PC-3 (cell line): ENCODE results near the gene FBXL12. TPM values are rescaled to one million over a fixed set of nuclear protein-coding genes. Genes with fewer than 3 reads are reported as not detected.

ENCODE experiments used
- ATAC-seq: fragments of 200-7000 bp; cut with Tn5 transposase; 2 replicates; pipeline ENCODE4 v1.9.1; 2020; ENCODE audit warnings: mild to moderate bottlenecking, moderate library complexity
- BruUV-seq: library from RNA; stranded (reverse); fragments of 400-500 nt; replicated peaks from 2 replicates; lab custom pipeline; 2021; lab: Mats Ljungman, UMichigan
- CTCF ChIA-PET: fragments of 300-600 bp; sonication (Branson Sonifier 250); formaldehyde crosslinking; loops from one replicate; lab custom pipeline; 2022; ENCODE audit warnings: antibody characterized with exemption; lab: Charles Lee
- POLR2A ChIA-PET: fragments of 300-600 bp; sonication (Branson Sonifier 250); formaldehyde crosslinking; loops from one replicate; lab custom pipeline; 2022; ENCODE audit warnings: antibody characterized with exemption; ENCODE audit not compliant: unreplicated experiment; lab: Charles Lee
- DNase-seq: peaks from one replicate; pipeline ENCODE4 v3.0.0-alpha.2; 2015
- H2AFZ ChIP-seq: fragments of 300-600 bp; sonication (generic); 2 replicates; pipeline ENCODE4 v1.6.0; 2016; ENCODE audit warnings: antibody characterized with exemption, low read length
- H3F3A ChIP-seq: fragments of 300-600 bp; sonication (generic); one replicate; pipeline ENCODE4 v1.6.0; 2017; ENCODE audit warnings: antibody characterized with exemption, low read length, control low read depth, mild to moderate bottlenecking; ENCODE audit not compliant: unreplicated experiment
- H3K27ac ChIP-seq: fragments of 300-600 bp; sonication (generic); 2 replicates; pipeline ENCODE4 v1.5.1; 2016; ENCODE audit warnings: mild to moderate bottlenecking, low read length
- H3K27me3 ChIP-seq: fragments of 300-600 bp; sonication (generic); 2 replicates; pipeline ENCODE4 v1.6.1; 2016; ENCODE audit warnings: low read length, mixed read lengths
- H3K36me3 ChIP-seq: fragments of 300-600 bp; sonication (generic); 2 replicates; pipeline ENCODE4 v1.6.1; 2016; ENCODE audit warnings: low read depth, mixed run types, low read length, mixed read lengths
- H3K4me1 ChIP-seq: fragments of 300-600 bp; sonication (generic); 2 replicates; pipeline ENCODE4 v1.5.1; 2016; ENCODE audit warnings: low read length; ENCODE audit not compliant: insufficient read depth
- H3K4me2 ChIP-seq: fragments of 300-600 bp; sonication (generic); 2 replicates; pipeline ENCODE4 v1.6.0; 2016; ENCODE audit warnings: low read length
- H3K4me3 ChIP-seq: fragments of 300-600 bp; sonication (generic); 2 replicates; pipeline ENCODE4 v1.5.1; 2016; ENCODE audit warnings: mild to moderate bottlenecking, low read length, mixed read lengths
- H3K79me2 ChIP-seq: fragments of 300-600 bp; sonication (generic); 2 replicates; pipeline ENCODE4 v1.6.1; 2017; ENCODE audit warnings: low read length, mixed read lengths
- H3K9ac ChIP-seq: fragments of 300-600 bp; sonication (generic); 2 replicates; pipeline ENCODE4 v1.6.0; 2016; ENCODE audit warnings: mild to moderate bottlenecking, low read length
- H3K9me2 ChIP-seq: fragments of 300-600 bp; sonication (generic); replicated peaks from 2 replicates; pipeline ENCODE4 v1.6.1; 2016; ENCODE audit warnings: mixed run types, low read length, mixed read lengths
- H3K9me3 ChIP-seq: fragments of 300-600 bp; sonication (generic); 2 replicates; pipeline ENCODE4 v1.6.1; 2016; ENCODE audit warnings: low read length, mixed read lengths
- H4K20me1 ChIP-seq: fragments of 300-600 bp; sonication (generic); 2 replicates; pipeline ENCODE4 v1.6.1; 2016; ENCODE audit warnings: low read length, mixed read lengths
- EZH2 ChIP-seq: fragments of 300-600 bp; sonication (generic); IDR thresholded peaks from one replicate; pipeline ENCODE4 v1.6.1; 2017; ENCODE audit warnings: antibody characterized with exemption, mild to moderate bottlenecking, low read length; ENCODE audit not compliant: unreplicated experiment
- EZH2phosphoT487 ChIP-seq: fragments of 300-600 bp; sonication (generic); IDR thresholded peaks from 2 replicates; pipeline ENCODE4 v1.6.1; 2018; ENCODE audit warnings: mild to moderate bottlenecking, antibody characterized with exemption, low read length, borderline replicate concordance
- intact Hi-C: fragments of 100-400 bp; cut with micrococcal nuclease; formaldehyde crosslinking; loops from 2 replicates; pipeline ENCODE4 v1.9.0; 2023
- total RNA-seq: library from RNA; depleted of rRNA; stranded (reverse); fragments of >200 nt; gene quantifications from 2 replicates; pipeline ENCODE4 v1.2.3, GENCODE V29; 2014
- TF ChIP-seq, protein P1 (sequence below): fragments of 300-600 bp; sonication (generic); conservative IDR thresholded peaks from 2 replicates; pipeline ENCODE4 v1.5.1; 2017; ENCODE audit warnings: antibody characterized with exemption, low read depth, mild to moderate bottlenecking, low read length

FBXL12 gene
- total RNA-seq, 1 experiment from 2014 or later: 31.4 TPM

DNA sequence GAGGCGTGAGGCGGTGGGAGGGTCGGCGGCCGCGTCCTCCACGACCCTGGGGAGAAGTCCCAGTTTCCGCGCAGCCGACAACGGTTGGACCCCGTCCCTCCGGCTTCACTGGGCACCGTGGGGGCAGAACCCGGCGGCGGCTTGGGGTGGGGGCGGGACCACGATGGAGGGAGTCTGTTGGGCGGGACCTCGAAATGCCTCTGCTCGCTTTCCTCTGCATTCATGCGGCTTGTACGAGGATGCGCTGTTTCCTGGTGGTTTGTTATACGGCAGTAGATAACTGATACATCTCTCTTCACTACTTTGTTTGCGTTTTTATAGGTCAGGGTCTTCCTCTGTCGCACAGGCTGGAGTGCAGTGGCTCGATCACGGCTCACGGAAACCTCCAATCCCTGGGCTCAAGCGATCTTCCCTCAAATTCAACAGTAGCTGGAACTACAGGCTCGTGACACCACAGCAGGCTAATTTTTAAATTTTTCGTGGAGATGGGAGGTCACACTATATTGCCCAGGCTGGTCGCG is 25.7 kb downstream of the FBXL12 start:
- Histone ChIP-seq H3F3A (no peaks in the 10 kb centered on the region), H3K79me2 (no peaks in the 10 kb centered on the region), H3K4me1 (peaks cover 16% of the 10 kb centered on the region), H3K9me2 (no peaks in the 10 kb centered on the region), H3K9ac (peak overlapping the region; percentile 78), H3K36me3 (no peaks in the 10 kb centered on the region), H4K20me1 (no peaks in the 10 kb centered on the region), H3K27ac (peak overlapping the region; percentile 52), H3K9me3 (no peaks in the 10 kb centered on the region), H2AFZ (peak overlapping the region; percentile 100), H3K27me3 (no peaks in the 10 kb centered on the region), H3K4me2 (peak overlapping the region; percentile 93), H3K4me3 (peak overlapping the region; percentile 75)
- TF ChIP-seq EZH2: no peak
- TF ChIP-seq EZH2phosphoT487: no peak
- TF ChIP-seq, protein P1, sequence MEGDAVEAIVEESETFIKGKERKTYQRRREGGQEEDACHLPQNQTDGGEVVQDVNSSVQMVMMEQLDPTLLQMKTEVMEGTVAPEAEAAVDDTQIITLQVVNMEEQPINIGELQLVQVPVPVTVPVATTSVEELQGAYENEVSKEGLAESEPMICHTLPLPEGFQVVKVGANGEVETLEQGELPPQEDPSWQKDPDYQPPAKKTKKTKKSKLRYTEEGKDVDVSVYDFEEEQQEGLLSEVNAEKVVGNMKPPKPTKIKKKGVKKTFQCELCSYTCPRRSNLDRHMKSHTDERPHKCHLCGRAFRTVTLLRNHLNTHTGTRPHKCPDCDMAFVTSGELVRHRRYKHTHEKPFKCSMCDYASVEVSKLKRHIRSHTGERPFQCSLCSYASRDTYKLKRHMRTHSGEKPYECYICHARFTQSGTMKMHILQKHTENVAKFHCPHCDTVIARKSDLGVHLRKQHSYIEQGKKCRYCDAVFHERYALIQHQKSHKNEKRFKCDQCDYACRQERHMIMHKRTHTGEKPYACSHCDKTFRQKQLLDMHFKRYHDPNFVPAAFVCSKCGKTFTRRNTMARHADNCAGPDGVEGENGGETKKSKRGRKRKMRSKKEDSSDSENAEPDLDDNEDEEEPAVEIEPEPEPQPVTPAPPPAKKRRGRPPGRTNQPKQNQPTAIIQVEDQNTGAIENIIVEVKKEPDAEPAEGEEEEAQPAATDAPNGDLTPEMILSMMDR: no peak
- peak; percentile 26 for DNase-seq
- 0 out of 2 replicates have a peak, but pooled peaks have one; percentile 3 for ATAC-seq
- intact Hi-C loops: no loop called here
- TSS peak; percentile 79 for BruUV-seq
- ChIA-PET POLR2A (no interaction called here), CTCF (no interaction called here)

DNA sequence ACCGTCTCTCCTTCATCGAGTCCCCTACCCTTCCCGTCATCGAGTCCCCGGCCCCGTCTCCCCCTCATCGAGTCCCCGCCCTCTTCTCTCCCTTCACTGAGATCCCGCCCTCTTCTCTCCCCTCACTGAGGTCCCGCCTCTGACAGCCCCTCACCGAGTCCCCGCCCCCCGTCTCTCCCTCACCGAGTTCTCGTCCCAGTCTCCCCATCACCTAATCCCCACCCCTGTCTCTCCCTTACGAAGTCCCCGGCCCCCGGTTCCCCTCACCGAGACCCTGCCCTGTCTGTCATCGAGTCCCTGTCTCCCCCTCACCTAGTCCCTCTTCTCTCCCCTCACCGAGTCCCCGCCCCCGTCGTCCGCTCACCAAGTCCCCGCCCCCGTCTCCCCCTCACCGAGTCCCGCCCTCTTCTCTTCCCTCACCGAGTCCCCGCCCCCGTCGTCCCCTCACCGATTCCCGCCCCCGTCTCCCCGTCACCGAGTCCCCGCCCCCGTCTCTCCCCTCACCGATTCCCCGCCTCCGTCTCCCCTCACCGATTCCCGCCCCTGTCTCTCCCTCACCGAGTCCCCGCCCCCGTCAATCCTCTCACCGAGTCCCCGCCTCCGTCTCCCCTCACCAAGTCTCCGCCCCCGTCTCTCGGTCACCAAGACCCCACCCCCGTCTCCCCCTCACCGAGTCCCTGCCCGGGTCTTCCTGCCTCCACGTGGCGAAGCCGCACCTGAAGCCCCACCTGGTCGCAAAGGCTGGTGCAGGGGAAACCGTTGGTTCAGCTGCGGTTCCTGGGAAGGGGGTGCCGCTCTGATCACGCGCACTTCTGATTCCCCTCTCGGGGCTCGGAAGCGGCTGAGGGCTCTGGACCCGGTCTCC is 26.4 kb downstream of the FBXL12 start:
- POLR2A ChIA-PET: no interaction called here
- peak overlapping the region; percentile 52 for H3K27ac ChIP-seq

More for the DNA sequence above, 26.4 kb downstream of the FBXL12 start:
- TF ChIP-seq, protein P1: no peak
- TF ChIP-seq EZH2phosphoT487 (no peak), EZH2 (no peak)
- DNase-seq: peak; percentile 89
- no peaks in the 10 kb centered on the region for H3K36me3 ChIP-seq
- no peaks in the 10 kb centered on the region for H3K9me2 ChIP-seq
- H3K79me2 ChIP-seq: no peaks in the 10 kb centered on the region
- H2AFZ ChIP-seq: peak overlapping the region; percentile 100
- H4K20me1 ChIP-seq: no peaks in the 10 kb centered on the region
- intact Hi-C loops: loop anchor here (1.0 kb wide), 1 partner anchor 27 kb away; the partner anchor contains the start of gene FBXL12
- peak overlapping the region; percentile 75 for H3K4me3 ChIP-seq
- peak; percentile 53 for ATAC-seq
- H3F3A ChIP-seq: no peaks in the 10 kb centered on the region
- H3K9ac ChIP-seq: peak overlapping the region; percentile 78
- H3K9me3 ChIP-seq: no peaks in the 10 kb centered on the region
- H3K4me2 ChIP-seq: peak overlapping the region; percentile 93
- BruUV-seq: no TSS peak
- H3K4me1 ChIP-seq: peaks cover 12% of the 10 kb centered on the region
- CTCF ChIA-PET: no interaction called here
- no peaks in the 10 kb centered on the region for H3K27me3 ChIP-seq
